GM08714 (cell line): ENCODE data around the gene UCP2.

Experiments
- H3K4me3 ChIP-seq: fragments of 200-500 bp; sonication (Bioruptor generic); 2 replicates; pipeline ENCODE4 v1.5.1; 2014; ENCODE audit warnings: mild to moderate bottlenecking, low read length, inconsistent platforms
- ZNF274 ChIP-seq: IDR thresholded peaks from 2 replicates; pipeline ENCODE4 v1.6.1; 2012; ENCODE audit warnings: mild to moderate bottlenecking, low read depth, low read length

The UCP2 gene, protein sequence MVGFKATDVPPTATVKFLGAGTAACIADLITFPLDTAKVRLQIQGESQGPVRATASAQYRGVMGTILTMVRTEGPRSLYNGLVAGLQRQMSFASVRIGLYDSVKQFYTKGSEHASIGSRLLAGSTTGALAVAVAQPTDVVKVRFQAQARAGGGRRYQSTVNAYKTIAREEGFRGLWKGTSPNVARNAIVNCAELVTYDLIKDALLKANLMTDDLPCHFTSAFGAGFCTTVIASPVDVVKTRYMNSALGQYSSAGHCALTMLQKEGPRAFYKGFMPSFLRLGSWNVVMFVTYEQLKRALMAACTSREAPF

GRCh38 chr11:73982595-73982989 is at the start of gene UCP2:
UCP2 (minus strand) TSS chr11:73982843; CDS start chr11:73978378, 4,465 bp downstream.
- no peak for TF ChIP-seq ZNF274
- H3K4me3 ChIP-seq: peak within 1 kb of the TSS; percentile 80

- H3K4me3 ChIP-seq: no peak overlapping the region
- TF ChIP-seq ZNF274: no peak
Observed at GRCh38 chr11:74030723-74031676, 48.4 kb upstream of the UCP2 start.

GRCh38 chr11:74025467-74026166 is 43.0 kb upstream of the UCP2 start:
- no peak overlapping the region for H3K4me3 ChIP-seq
- no peak for TF ChIP-seq ZNF274

- H3K4me3 ChIP-seq: no peak overlapping the region
- TF ChIP-seq ZNF274: no peak
Observed at GRCh38 chr11:74024261-74025029, 41.8 kb upstream of the UCP2 start.

DNA sequence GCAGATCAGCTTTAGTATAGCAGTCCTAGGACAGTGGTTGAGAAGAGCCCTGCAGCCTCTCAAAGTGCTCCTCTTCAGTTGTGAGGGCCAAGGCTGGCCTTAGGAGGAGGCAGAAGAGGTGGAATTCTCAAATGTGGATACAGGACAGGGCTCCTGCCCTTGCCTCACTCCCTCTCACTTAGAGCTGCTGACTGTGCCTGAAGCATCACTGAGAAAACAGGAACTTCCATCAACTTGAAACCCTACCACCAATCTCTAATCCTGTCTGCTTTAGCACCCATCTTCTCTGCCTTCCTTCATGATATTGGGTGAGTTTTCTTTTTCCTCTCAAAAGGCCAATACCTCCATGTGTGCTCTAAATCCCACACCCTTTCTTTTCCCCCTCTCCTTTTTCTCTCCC is 40.6 kb upstream of the UCP2 start:
- no peak overlapping the region for H3K4me3 ChIP-seq
- no peak for TF ChIP-seq ZNF274

DNA sequence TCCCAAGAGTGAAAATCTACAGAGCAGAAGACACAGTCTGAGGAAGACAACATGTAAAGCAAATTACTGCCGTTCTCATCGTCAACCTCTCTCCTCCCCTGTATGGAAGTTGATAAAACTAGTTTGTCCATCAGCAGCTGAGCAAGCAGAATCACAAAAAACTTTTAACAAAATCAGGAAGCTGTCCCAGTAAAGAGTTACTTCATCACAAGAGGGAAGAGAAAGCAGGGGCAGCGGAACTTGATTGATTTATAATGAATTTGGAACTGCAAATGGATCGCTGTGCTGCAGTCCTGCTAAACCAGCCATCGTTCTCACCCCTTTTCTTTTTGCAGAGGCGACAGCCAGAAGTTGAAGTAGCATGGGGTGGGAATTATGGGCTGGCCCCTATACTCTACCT is 39.9 kb upstream of the UCP2 start:
- no peak overlapping the region for H3K4me3 ChIP-seq
- TF ChIP-seq ZNF274: no peak

- no peak overlapping the region for H3K4me3 ChIP-seq
- no peak for TF ChIP-seq ZNF274
Observed at GRCh38 chr11:74021998-74022397, 39.4 kb upstream of the UCP2 start.

DNA sequence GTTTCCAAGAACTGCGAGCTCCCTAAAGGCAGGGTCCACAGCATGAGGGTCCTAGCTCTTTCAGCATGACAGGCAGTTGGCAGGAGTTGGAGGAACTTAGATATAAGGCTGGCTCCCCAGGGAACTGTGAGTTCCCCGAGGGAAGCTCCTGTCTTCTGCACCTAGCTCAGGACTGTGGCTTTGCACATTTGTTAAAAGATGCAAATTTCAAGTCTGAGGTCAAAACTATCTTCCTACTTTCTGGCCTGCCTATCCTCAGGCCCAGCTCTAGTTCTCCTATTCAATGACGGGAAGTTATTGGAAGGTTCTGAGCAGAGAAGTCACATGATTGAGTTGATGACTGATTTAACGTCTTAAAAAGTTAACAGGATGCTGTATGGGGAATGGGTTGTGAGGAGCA is 37.9 kb upstream of the UCP2 start:
- no peak overlapping the region for H3K4me3 ChIP-seq
- TF ChIP-seq ZNF274: no peak

DNA sequence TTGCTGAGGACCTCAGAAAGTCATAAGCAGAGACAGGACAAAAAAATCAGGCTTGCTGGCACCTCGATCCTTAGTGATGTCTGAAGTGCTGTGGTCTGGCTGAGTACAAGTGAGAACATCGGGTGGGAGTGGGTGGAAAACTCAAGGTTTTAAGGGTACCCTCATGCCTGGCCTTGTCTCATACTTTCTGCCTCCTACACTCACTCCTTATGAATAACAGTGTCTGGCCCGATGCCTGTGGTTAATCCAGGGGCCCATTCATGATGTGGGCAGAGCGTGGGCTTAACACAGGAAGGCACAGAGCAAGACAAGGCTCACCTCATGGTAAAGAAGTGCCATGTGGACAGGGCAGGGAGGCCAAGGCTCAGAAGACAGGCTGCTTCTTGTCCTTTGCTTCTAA is 37.2 kb upstream of the UCP2 start:
- no peak for TF ChIP-seq ZNF274
- no peak overlapping the region for H3K4me3 ChIP-seq

DNA sequence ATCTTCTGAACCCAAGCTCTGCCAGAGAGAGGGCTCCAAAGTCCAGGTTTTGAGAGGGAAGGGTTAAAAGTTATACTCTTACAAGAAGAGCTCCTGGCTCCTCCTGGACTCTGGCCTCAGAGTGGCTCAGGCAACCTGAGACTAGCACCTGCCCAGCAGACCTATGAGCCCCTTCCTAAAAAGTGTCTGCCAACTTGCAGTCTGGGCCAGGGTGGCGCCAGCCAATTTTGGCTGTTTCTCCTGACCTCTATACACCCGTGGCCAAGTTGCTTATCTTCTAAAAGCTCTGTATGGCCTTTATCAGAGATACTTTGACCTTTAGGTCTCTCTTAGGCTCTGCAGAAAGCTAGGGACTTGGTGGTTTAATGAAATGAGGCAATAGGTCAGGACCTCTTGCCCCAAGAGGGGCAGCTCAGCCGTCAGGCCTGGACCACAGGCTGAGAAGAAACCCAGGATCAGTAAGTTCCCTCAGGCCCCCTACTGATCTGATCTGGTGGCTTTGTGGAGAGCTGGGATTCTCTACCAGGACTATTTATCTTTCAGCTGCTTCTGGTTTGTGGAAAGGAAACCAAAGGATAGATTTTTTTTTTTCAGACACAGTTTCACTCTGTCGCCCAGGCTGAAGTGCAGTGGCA is 36.6 kb upstream of the UCP2 start:
- H3K4me3 ChIP-seq: no peak overlapping the region

GRCh38 chr11:74018331-74019005 is 35.8 kb upstream of the UCP2 start:
- no peak overlapping the region for H3K4me3 ChIP-seq
- no peak for TF ChIP-seq ZNF274

More for the DNA sequence above, 36.6 kb upstream of the UCP2 start:
- no peak for TF ChIP-seq ZNF274

DNA sequence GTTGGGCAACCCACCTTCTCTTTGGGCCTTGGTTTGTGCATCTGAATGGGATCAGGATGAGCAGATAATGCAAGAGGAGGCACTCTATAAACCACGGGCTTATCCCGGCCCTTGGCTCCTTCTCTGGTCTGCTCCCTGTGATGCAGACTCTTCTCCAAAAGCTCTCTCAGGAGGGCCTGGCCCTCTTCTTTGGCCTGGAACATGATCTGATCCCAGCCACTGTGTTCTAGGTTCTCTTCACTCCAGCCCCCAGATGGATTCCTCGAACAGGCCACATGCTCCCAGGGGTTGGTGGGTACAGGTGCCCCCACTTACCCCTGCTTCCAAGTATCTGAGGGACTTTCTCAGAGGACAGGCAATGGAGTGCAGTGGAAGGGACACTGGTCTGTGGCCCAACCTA is 35.0 kb upstream of the UCP2 start:
- H3K4me3 ChIP-seq: no peak overlapping the region
- no peak for TF ChIP-seq ZNF274
